GM19099 (cell line): ENCODE data around the gene MANEA.

Experiments
- POLR2A ChIP-seq: IDR thresholded peaks from 3 replicates; pipeline ENCODE4 v1.6.1; 2011; ENCODE audit warnings: low read depth; ENCODE audit not compliant: insufficient read length; ENCODE audit errors: extremely low read depth

Gene MANEA

GRCh38 chr6:95577304-95578105 is at the start of gene MANEA:
Gene MANEA (plus strand): TSS chr6:95577535. CDS start chr6:95586440, 8,905 bp downstream.
- peak; percentile 73 for TF ChIP-seq POLR2A

- no peak for TF ChIP-seq POLR2A
Observed at GRCh38 chr6:95529762-95530161, 47.6 kb upstream of the MANEA start.

- TF ChIP-seq POLR2A, result no peak
Observed at GRCh38 chr6:95530176-95530819, 47.0 kb upstream of the MANEA start.

GRCh38 chr6:95543798-95544197 is 33.5 kb upstream of the MANEA start:
- TF ChIP-seq POLR2A, result no peak

- no peak for TF ChIP-seq POLR2A
Observed at GRCh38 chr6:95544517-95545225, 32.7 kb upstream of the MANEA start.

- TF ChIP-seq POLR2A, result no peak
Observed at GRCh38 chr6:95545226-95545625, 32.1 kb upstream of the MANEA start.

- TF ChIP-seq POLR2A, result no peak
Observed at GRCh38 chr6:95545686-95546085, 31.6 kb upstream of the MANEA start.

- no peak for TF ChIP-seq POLR2A
Observed at GRCh38 chr6:95546148-95546547, 31.2 kb upstream of the MANEA start.

- no peak for TF ChIP-seq POLR2A
Observed at GRCh38 chr6:95547043-95547442, 30.3 kb upstream of the MANEA start.

- no peak for TF ChIP-seq POLR2A
Observed at GRCh38 chr6:95548188-95548786, 29.0 kb upstream of the MANEA start.

GRCh38 chr6:95551678-95552324 is 25.5 kb upstream of the MANEA start:
- no peak for TF ChIP-seq POLR2A

GRCh38 chr6:95553880-95554279 is 23.5 kb upstream of the MANEA start:
- no peak for TF ChIP-seq POLR2A

- TF ChIP-seq POLR2A, result no peak
Observed at GRCh38 chr6:95569560-95569959, 7.8 kb upstream of the MANEA start.

- TF ChIP-seq POLR2A, result no peak
Observed at GRCh38 chr6:95572098-95572497, 5.2 kb upstream of the MANEA start.

GRCh38 chr6:95574811-95575210 is 2.5 kb upstream of the MANEA start:
- no peak for TF ChIP-seq POLR2A
